Kidney capillary endothelial cell (primary cell): ENCODE data around the gene ANKRD28.
"Not testable (repeated sequence)": the region's sequence is repeated elsewhere in the genome, so short reads cannot be mapped to it uniquely, and the experiment has no call there.

Experiments used
- DNase-seq: peaks from one replicate; pipeline ENCODE4 v3.0.0-alpha.2; 2018; ENCODE audit warnings: low spot score

The ANKRD28 gene

GRCh38 chr3:15634671-15635070, 163.1 kb downstream of the ANKRD28 start:
- DNase-seq, result no peak

GRCh38 chr3:15633766-15634598, 163.8 kb downstream of the ANKRD28 start:
- no peak for DNase-seq

GRCh38 chr3:15633159-15633558, 164.6 kb downstream of the ANKRD28 start:
- no peak for DNase-seq

GRCh38 chr3:15632212-15632580, 165.6 kb downstream of the ANKRD28 start:
- no peak for DNase-seq

DNA sequence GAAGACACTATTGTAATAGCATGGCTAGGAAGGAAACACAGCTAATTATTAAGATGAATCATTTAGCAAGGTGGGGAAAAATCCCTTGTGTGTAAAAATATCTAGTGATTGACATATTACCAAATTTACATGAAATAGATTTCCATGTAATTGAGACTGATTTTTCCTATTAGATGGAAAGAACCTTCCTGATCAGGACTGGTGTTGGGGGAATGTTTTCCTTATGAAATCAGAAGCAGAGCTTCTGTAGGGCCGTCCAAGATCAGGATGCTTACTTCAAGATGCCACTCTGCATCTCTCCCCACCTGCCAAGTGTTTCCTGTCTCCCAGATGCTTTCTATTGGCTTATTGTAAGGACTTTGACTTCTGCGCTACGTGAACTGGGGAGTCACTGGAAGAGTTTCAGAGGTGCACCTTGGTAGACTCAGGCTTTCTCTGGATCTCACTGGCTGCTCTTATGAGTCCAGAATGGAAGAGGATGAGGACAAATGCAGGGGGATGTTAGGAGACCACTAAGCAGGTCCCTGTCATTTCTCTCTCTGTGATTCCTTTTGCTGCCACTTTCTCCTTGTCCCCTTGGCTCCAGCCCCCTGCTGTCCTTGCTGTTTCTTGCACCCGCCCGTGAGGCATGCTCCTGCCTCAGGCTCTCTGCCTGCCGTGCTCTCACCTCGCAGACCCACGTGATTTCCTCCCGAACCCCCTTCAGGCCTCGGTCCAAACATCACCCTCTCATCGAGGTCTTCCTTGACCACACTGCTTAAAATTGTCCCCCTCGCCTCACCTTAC, 166.2 kb downstream of the ANKRD28 start:
- DNase-seq, result no peak

DNA sequence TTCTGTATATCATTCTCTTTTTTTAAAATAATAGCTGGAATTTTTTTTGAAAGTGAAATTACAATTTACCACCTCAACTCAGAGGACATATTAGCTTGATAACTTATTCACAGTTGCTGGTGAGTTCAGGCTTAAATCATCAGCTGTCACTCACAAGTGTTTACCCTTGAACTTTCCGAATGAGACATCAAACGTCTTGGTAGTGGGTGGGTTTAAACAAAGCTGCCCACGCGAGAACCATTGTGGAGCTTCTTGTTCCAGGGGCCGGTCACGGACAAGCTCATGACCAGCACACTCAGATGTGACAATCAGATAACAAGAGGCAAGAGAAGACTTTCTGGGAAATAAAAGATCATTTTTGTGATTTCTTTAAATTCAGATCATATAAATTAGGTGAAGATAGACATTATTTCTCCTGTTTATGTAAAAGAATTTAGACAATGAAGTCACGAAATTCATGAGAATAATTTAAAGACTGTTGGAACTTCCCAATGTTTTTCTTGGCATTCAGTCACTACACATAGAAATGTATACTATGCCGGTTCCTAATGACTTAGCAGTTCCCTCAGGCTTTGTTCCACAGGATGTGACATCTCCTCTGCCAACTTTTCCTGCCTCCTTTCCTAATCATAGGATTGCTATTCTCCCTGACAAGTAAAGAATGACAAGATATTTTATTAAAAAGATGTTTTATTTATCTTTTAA, 167.0 kb downstream of the ANKRD28 start:
- peak; percentile 88 for DNase-seq

GRCh38 chr3:15629860-15630597, 167.8 kb downstream of the ANKRD28 start:
- peak; percentile 88 for DNase-seq

DNA sequence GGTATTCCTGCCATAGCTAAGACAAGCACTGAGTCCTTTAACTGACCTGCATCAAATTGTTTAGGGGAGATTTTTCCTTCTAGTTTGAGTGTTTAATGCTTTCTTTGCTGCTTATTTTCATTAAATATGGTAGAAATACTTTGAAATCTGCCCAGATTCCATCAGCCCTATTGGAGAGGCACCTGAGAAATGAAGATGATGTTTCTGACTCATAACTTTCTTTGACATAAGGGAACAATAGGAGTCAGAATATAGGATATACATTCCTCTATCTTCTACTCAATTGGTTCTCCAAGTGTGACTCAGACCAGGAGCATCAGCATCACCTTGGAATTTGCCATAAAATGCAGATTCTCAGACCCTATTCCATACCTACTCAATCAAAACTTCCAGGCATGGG, 168.8 kb downstream of the ANKRD28 start:
- DNase-seq, result no peak

- DNase-seq, result no peak
Observed at GRCh38 chr3:15623535-15624440, 174.0 kb downstream of the ANKRD28 start.

- not testable (repeated sequence) for DNase-seq
Observed at GRCh38 chr3:15619659-15620464, 177.9 kb downstream of the ANKRD28 start.
